HCT116 (cell line): ENCODE measurements around the gene NRXN2. TPM values are rescaled to one million over a fixed set of nuclear protein-coding genes. Genes with fewer than 3 reads are reported as not detected.

Experiments
- ATAC-seq: fragments of 200-7000 bp; cut with Tn5 transposase; 2 replicates; pipeline ENCODE4 v1.9.1; 2020; ENCODE audit warnings: mild to moderate bottlenecking, moderate library complexity
- BruUV-seq: library from RNA; stranded (reverse); fragments of 400-500 nt; replicated peaks from 2 replicates; lab custom pipeline; 2021; lab: Mats Ljungman, UMichigan
- CTCF ChIA-PET: fragments of 300-600 bp; sonication (Branson Sonifier 250); formaldehyde crosslinking; loops from one replicate; lab custom pipeline; 2021; ENCODE audit warnings: antibody characterized with exemption; lab: Charles Lee
- POLR2A ChIA-PET: fragments of 300-600, 350-600 bp; sonication (Branson Sonifier 250); formaldehyde crosslinking; loops from one replicate; lab custom pipeline; 2021; ENCODE audit warnings: antibody characterized with exemption; lab: Charles Lee
- RAD21 ChIA-PET, 2 experiments: fragments of 300-600 bp; sonication (Branson Sonifier 250); formaldehyde crosslinking; loops; one replicate each; lab custom pipeline; 2023; ENCODE audit warnings: low total read pairs in 2 of 2; ENCODE audit not compliant: uncharacterized antibody in 2 of 2, unreplicated experiment in 2 of 2, low non-redundant PET in 1 of 2; lab: Charles Lee
- DNase-seq: peaks from one replicate; pipeline ENCODE4 v3.0.0-alpha.2; 2010; ENCODE audit warnings: low read depth, low spot score
- H2AFZ ChIP-seq: fragments of 200-600 bp; shearing (Covaris generic), sonication (generic); 2 replicates; pipeline ENCODE4 v1.6.1; 2017; ENCODE audit warnings: low read depth, mixed run types, mixed read lengths, antibody characterized with exemption, low read length; ENCODE audit not compliant: poor library complexity, severe bottlenecking
- H3K27ac ChIP-seq: 2 replicates; pipeline ENCODE4 v1.5.1; 2012; ENCODE audit warnings: low read depth, low read length
- H3K27me3 ChIP-seq: fragments of 200-600 bp; sonication (generic); 2 replicates; pipeline ENCODE4 v1.6.1; 2016; ENCODE audit warnings: mixed run types, low read length, mixed read lengths; ENCODE audit not compliant: insufficient read depth
- H3K36me3 ChIP-seq, 2 experiments: fragments of 200-500 bp in 1 of 2; fragments of 200-600 bp in 1 of 2; sonication (Bioruptor generic) in 1 of 2; sonication (generic) in 1 of 2; 2 replicates each; pipeline versions ENCODE4 v1.5.1 to v1.6.1; 2014 to 2016; ENCODE audit warnings: low read length in 2 of 2, inconsistent platforms in 1 of 2, mixed read lengths in 1 of 2, mixed run types in 1 of 2; ENCODE audit not compliant: insufficient read depth in 2 of 2, control insufficient read depth in 1 of 2
- H3K4me1 ChIP-seq, 2 experiments: fragments of 200-600 bp in 1 of 2; sonication (generic) in 1 of 2; 2 replicates each; pipeline versions ENCODE4 v1.5.1 to v1.6.1; 2012 to 2017; ENCODE audit warnings: low read length in 2 of 2, inconsistent platforms in 1 of 2, mild to moderate bottlenecking in 1 of 2, mixed read lengths in 1 of 2, mixed run types in 1 of 2, moderate library complexity in 1 of 2; ENCODE audit not compliant: insufficient read depth in 2 of 2, control insufficient read depth in 1 of 2
- H3K4me2 ChIP-seq: fragments of 200-600 bp; sonication (generic); 2 replicates; pipeline ENCODE4 v1.6.1; 2017; ENCODE audit warnings: mixed run types, low read length, mixed read lengths
- H3K4me3 ChIP-seq, 2 experiments: fragments of 200-600 bp in 1 of 2; sonication (generic) in 1 of 2; replicated peaks in 1 of 2; 2 replicates each; pipeline ENCODE4 v1.5.1; 2011 to 2016; ENCODE audit warnings: low read length in 2 of 2, control low read depth in 1 of 2, low read depth in 1 of 2, mild to moderate bottlenecking in 1 of 2, mixed read lengths in 1 of 2, mixed run types in 1 of 2
- H3K79me2 ChIP-seq: fragments of 200-600 bp; sonication (generic); 2 replicates; pipeline ENCODE4 v1.6.1; 2017; ENCODE audit warnings: mild to moderate bottlenecking, mixed run types, low read length, moderate library complexity, mixed read lengths; ENCODE audit not compliant: insufficient read depth
- H3K9ac ChIP-seq: fragments of 200-600 bp; sonication (generic); 2 replicates; pipeline ENCODE4 v1.6.1; 2016; ENCODE audit warnings: low read length, mixed read lengths
- H3K9me2 ChIP-seq: fragments of 200-600 bp; sonication (generic), shearing (Covaris generic); 2 replicates; pipeline ENCODE4 v1.6.1; 2017; ENCODE audit warnings: mixed run types, mild to moderate bottlenecking, moderate library complexity; ENCODE audit not compliant: insufficient read depth
- H3K9me3 ChIP-seq, 2 experiments: fragments of 200-500 bp in 1 of 2; fragments of 200-600 bp in 1 of 2; sonication (Bioruptor generic) in 1 of 2; sonication (generic) in 1 of 2; 2 replicates each; pipeline ENCODE4 v1.6.1; 2014 to 2017; ENCODE audit warnings: low read length in 2 of 2, mixed read lengths in 2 of 2, inconsistent platforms in 1 of 2, low read depth in 1 of 2, mild to moderate bottlenecking in 1 of 2, mixed run types in 1 of 2, moderate library complexity in 1 of 2; ENCODE audit not compliant: control insufficient read depth in 1 of 2, insufficient read depth in 1 of 2
- H4K20me1 ChIP-seq: fragments of 200-600 bp; sonication (generic), shearing (Covaris generic); 2 replicates; pipeline ENCODE4 v1.6.1; 2017; ENCODE audit warnings: mixed run types, mild to moderate bottlenecking, moderate library complexity; ENCODE audit not compliant: insufficient read depth
- CBX3 ChIP-seq: IDR thresholded peaks from 2 replicates; pipeline ENCODE4 v1.6.1; 2012; ENCODE audit warnings: low read depth
- ELF1 ChIP-seq: IDR thresholded peaks from 2 replicates; pipeline ENCODE4 v1.6.1; 2012; ENCODE audit warnings: low read depth, borderline replicate concordance
- EZH2 ChIP-seq: fragments of 200-600 bp; sonication (generic); IDR thresholded peaks from 2 replicates; pipeline ENCODE4 v1.6.1; 2017; ENCODE audit warnings: antibody characterized with exemption, mixed run types
- EZH2phosphoT487 ChIP-seq: fragments of 200-600 bp; IDR thresholded peaks from 2 replicates; pipeline ENCODE4 v1.6.1; 2018; ENCODE audit warnings: antibody characterized with exemption, borderline replicate concordance
- FOSL1 ChIP-seq: IDR thresholded peaks from 2 replicates; pipeline ENCODE4 v1.6.1; 2012; ENCODE audit warnings: low read depth
- JUND ChIP-seq: IDR thresholded peaks from 2 replicates; pipeline ENCODE4 v1.6.1; 2012
- POLR2A ChIP-seq: IDR thresholded peaks from 2 replicates; pipeline ENCODE4 v1.7.0; 2011; ENCODE audit warnings: borderline replicate concordance; ENCODE audit not compliant: insufficient read depth, insufficient read length; ENCODE audit errors: extremely low read depth
- POLR2AphosphoS5 ChIP-seq: IDR thresholded peaks from 2 replicates; pipeline ENCODE4 v1.6.1; 2011; ENCODE audit warnings: mild to moderate bottlenecking, low read depth, low read length, moderate library complexity
- RAD21 ChIP-seq: IDR thresholded peaks from 2 replicates; pipeline ENCODE4 v1.6.1; 2012; ENCODE audit warnings: low read depth, mild to moderate bottlenecking
- SIN3A ChIP-seq: IDR thresholded peaks from 2 replicates; pipeline ENCODE4 v1.6.1; 2012; ENCODE audit warnings: low read depth
- TCF7L2 ChIP-seq: IDR thresholded peaks from 2 replicates; pipeline ENCODE4 v1.7.0; 2011; ENCODE audit warnings: borderline replicate concordance, inconsistent platforms; ENCODE audit not compliant: insufficient read depth, insufficient read length; ENCODE audit errors: extremely low read depth
- YY1 ChIP-seq: IDR thresholded peaks from 2 replicates; pipeline ENCODE4 v1.6.1; 2011; ENCODE audit warnings: low read length, low read depth, moderate library complexity, mild to moderate bottlenecking; ENCODE audit not compliant: insufficient replicate concordance; ENCODE audit errors: extremely low read depth
- ZFX ChIP-seq: fragments of 450-650 bp; IDR thresholded peaks from 2 replicates; pipeline ENCODE4 v1.6.1; 2017
- ZNF274 ChIP-seq: fragments of 200-500 bp; sonication (Bioruptor generic); IDR thresholded peaks from 2 replicates; pipeline ENCODE4 v1.6.1; 2014; ENCODE audit warnings: mild to moderate bottlenecking, low read depth, low read length, inconsistent platforms
- intact Hi-C: fragments of 100-400 bp; cut with micrococcal nuclease; formaldehyde crosslinking; loops from 2 replicates; pipeline ENCODE4 v1.10.0; 2022
- total RNA-seq: library from RNA; stranded (reverse); gene quantifications from one replicate; pipeline ENCODE4 v1.2.1, GENCODE V29; 2021; ENCODE audit not compliant: unreplicated experiment
- TF ChIP-seq, protein P1 (sequence below): IDR thresholded peaks from 2 replicates; pipeline ENCODE4 v1.6.1; 2012
- TF ChIP-seq, protein P2 (sequence below): IDR thresholded peaks from 2 replicates; pipeline ENCODE4 v1.6.1; 2012; ENCODE audit warnings: low read depth
- TF ChIP-seq, protein P3 (sequence below), 3 experiments: fragments of 200-600 bp in 1 of 3; sonication (generic) in 1 of 3; IDR thresholded peaks in 2 of 3; conservative IDR thresholded peaks in 1 of 3; 2 replicates each; pipeline ENCODE4 v1.5.1; 2012 to 2017; ENCODE audit warnings: low read depth in 2 of 3, low read length in 2 of 3, antibody characterized with exemption in 1 of 3, borderline replicate concordance in 1 of 3, control low read depth in 1 of 3, mild to moderate bottlenecking in 1 of 3, mixed read lengths in 1 of 3, mixed run types in 1 of 3, moderate library complexity in 1 of 3; ENCODE audit not compliant: insufficient read depth in 1 of 3
- TF ChIP-seq, protein P4 (sequence below): IDR thresholded peaks from 2 replicates; pipeline ENCODE4 v1.6.1; 2012
- TF ChIP-seq, protein P5 (sequence below): IDR thresholded peaks from 2 replicates; pipeline ENCODE4 v1.6.1; 2011; ENCODE audit warnings: mild to moderate bottlenecking, low read length, moderate library complexity; ENCODE audit not compliant: insufficient replicate concordance; ENCODE audit errors: extremely low read depth

Gene NRXN2
- total RNA-seq, 1 experiment from 2014 or later: 1.5 TPM

DNA sequence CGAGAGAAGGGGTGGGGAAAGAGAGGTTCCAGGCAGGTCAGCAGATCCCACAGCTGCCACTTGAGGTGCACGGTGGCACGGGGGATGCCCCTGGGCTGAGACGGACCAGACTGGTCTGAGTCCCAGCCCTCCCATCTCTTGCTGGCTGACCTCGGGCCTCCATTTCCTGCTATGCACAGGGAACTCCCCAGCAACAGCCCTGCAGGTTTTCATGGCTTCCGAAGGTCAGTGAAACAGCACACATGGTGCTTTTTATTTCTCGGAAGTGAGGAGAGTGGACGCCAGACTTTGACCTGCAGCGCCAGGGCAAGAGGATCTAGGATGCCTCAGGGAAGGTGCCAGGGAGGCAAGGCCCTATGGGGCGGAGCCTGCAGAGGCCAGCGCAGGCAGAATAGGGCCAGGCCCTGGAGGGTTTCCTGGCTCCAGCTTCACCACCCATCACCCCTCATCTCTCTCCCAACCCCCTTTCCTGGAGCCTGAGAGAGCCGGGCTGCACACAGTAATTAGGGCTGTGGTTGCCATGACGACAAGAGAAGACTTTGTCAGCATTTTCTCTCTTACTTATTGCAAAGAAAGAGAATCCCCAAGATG is 102.5 kb downstream of the NRXN2 start:
- Histone ChIP-seq H3K36me3 (no peaks in the 10 kb centered on the region), H3K4me2 (no peak overlapping the region), H3K79me2 (no peaks in the 10 kb centered on the region), H3K27me3 (no peaks in the 10 kb centered on the region), H3K9me3 (no peaks in the 10 kb centered on the region), H3K9ac (no peak overlapping the region), H4K20me1 (no peaks in the 10 kb centered on the region), H3K4me3 (no peak overlapping the region), H3K9me2 (no peaks in the 10 kb centered on the region), H3K27ac (no peak overlapping the region), H3K4me1 (peaks cover 0 to 9% of the 10 kb centered on the region in 2 experiments; a peak in 1 of 4 replicates), H2AFZ (no peak overlapping the region)
- intact Hi-C loops: no loop called here
- TF ChIP-seq YY1 (no peak), ZFX (no peak), POLR2AphosphoS5 (no peak), JUND (no peak), SIN3A (no peak), CBX3 (no peak), FOSL1 (no peak), TCF7L2 (no peak), EZH2 (no peak), ELF1 (no peak), RAD21 (no peak), EZH2phosphoT487 (no peak), ZNF274 (no peak), POLR2A (no peak)
- TF ChIP-seq, protein P1, sequence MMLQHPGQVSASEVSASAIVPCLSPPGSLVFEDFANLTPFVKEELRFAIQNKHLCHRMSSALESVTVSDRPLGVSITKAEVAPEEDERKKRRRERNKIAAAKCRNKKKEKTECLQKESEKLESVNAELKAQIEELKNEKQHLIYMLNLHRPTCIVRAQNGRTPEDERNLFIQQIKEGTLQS: no peak
- TF ChIP-seq, protein P2, sequence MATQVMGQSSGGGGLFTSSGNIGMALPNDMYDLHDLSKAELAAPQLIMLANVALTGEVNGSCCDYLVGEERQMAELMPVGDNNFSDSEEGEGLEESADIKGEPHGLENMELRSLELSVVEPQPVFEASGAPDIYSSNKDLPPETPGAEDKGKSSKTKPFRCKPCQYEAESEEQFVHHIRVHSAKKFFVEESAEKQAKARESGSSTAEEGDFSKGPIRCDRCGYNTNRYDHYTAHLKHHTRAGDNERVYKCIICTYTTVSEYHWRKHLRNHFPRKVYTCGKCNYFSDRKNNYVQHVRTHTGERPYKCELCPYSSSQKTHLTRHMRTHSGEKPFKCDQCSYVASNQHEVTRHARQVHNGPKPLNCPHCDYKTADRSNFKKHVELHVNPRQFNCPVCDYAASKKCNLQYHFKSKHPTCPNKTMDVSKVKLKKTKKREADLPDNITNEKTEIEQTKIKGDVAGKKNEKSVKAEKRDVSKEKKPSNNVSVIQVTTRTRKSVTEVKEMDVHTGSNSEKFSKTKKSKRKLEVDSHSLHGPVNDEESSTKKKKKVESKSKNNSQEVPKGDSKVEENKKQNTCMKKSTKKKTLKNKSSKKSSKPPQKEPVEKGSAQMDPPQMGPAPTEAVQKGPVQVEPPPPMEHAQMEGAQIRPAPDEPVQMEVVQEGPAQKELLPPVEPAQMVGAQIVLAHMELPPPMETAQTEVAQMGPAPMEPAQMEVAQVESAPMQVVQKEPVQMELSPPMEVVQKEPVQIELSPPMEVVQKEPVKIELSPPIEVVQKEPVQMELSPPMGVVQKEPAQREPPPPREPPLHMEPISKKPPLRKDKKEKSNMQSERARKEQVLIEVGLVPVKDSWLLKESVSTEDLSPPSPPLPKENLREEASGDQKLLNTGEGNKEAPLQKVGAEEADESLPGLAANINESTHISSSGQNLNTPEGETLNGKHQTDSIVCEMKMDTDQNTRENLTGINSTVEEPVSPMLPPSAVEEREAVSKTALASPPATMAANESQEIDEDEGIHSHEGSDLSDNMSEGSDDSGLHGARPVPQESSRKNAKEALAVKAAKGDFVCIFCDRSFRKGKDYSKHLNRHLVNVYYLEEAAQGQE: no peak
- TF ChIP-seq, protein P3, sequence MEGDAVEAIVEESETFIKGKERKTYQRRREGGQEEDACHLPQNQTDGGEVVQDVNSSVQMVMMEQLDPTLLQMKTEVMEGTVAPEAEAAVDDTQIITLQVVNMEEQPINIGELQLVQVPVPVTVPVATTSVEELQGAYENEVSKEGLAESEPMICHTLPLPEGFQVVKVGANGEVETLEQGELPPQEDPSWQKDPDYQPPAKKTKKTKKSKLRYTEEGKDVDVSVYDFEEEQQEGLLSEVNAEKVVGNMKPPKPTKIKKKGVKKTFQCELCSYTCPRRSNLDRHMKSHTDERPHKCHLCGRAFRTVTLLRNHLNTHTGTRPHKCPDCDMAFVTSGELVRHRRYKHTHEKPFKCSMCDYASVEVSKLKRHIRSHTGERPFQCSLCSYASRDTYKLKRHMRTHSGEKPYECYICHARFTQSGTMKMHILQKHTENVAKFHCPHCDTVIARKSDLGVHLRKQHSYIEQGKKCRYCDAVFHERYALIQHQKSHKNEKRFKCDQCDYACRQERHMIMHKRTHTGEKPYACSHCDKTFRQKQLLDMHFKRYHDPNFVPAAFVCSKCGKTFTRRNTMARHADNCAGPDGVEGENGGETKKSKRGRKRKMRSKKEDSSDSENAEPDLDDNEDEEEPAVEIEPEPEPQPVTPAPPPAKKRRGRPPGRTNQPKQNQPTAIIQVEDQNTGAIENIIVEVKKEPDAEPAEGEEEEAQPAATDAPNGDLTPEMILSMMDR (IDR thresholded peaks at IDR 0.05 in 2 of 3, conservative IDR thresholded peaks at IDR 0.05 in 1 of 3; ENCODE audit: borderline replicate concordance in 1 of 3, insufficient read depth in 1 of 3, low read depth in 2 of 3, low read length in 2 of 3): no peak
- TF ChIP-seq, protein P4, sequence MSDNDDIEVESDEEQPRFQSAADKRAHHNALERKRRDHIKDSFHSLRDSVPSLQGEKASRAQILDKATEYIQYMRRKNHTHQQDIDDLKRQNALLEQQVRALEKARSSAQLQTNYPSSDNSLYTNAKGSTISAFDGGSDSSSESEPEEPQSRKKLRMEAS: no peak
- TF ChIP-seq, protein P5, sequence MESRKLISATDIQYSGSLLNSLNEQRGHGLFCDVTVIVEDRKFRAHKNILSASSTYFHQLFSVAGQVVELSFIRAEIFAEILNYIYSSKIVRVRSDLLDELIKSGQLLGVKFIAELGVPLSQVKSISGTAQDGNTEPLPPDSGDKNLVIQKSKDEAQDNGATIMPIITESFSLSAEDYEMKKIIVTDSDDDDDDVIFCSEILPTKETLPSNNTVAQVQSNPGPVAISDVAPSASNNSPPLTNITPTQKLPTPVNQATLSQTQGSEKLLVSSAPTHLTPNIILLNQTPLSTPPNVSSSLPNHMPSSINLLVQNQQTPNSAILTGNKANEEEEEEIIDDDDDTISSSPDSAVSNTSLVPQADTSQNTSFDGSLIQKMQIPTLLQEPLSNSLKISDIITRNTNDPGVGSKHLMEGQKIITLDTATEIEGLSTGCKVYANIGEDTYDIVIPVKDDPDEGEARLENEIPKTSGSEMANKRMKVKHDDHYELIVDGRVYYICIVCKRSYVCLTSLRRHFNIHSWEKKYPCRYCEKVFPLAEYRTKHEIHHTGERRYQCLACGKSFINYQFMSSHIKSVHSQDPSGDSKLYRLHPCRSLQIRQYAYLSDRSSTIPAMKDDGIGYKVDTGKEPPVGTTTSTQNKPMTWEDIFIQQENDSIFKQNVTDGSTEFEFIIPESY: no peak
- ChIA-PET CTCF (interaction anchor here (1.0 kb wide), 1 partner anchor 10 kb away, joined by 5 read pairs; no protein-coding TSS in a partner anchor), RAD21 (no interaction called here), POLR2A (no interaction called here)
- DNase-seq (no peak), ATAC-seq (no peak)
- no TSS peak for BruUV-seq
